ENCODE results near the gene TLR1. TPM values are rescaled to one million over a fixed set of nuclear protein-coding genes. Genes with fewer than 3 reads are reported as not detected.
A peak's percentile ranks its signal among the peaks of the same experiment; 100 is the strongest.
"Not testable (repeated sequence)": the region's sequence is repeated elsewhere in the genome, so short reads cannot be mapped to it uniquely, and the experiment has no call there.

TLR1 gene
- total RNA-seq, 2 experiments from 2014 or later = 16.2 to 16.3 TPM

DNA sequence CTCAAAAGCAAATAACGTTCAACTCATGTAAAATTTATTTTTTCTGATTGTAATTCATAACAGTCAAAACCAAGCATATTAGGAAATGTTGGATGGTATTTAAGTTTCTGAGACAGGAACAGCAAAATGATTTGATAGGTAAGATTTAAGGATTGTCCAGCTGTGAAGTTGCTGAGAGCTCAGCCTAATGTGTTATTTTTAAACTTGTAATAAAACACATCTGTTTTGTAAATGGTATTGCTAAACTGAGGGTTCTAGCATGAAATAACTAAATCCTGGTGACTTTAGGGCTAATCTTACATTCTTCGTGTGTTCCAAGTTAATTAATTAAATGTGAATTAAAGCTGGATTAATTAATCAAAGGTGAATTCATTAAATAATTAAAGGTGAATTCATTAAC lies 35.1 kb downstream of the TLR1 start:
- CTCF ChIA-PET = interaction anchor here (1.3 kb wide), 1 partner anchor 10 kb away, joined by 4 read pairs; no protein-coding TSS in a partner anchor
- H3K4me3 Mint-ChIP-seq = no peak overlapping the region
- no peaks in the 10 kb centered on the region for H3K27me3 ChIP-seq (ENCODE audit: control insufficient read depth in 1 of 2, insufficient read depth in 2 of 2, low read length in 2 of 2)
- no peak overlapping the region for H3K27ac ChIP-seq (ENCODE audit: low read depth in 1 of 2, low read length in 2 of 2)
- no peak overlapping the region for H3K27ac Mint-ChIP-seq
- H3K4me3 ChIP-seq (ENCODE audit: low read length) = no peak overlapping the region
- H3K36me3 Mint-ChIP-seq (ENCODE audit: low read depth) = no peaks in the 10 kb centered on the region
- no peaks in the 10 kb centered on the region for H3K27me3 Mint-ChIP-seq
- POLR2A ChIA-PET = interaction anchor here (0.6 kb wide), 1 partner anchor 106 kb away, joined by 3 read pairs; no protein-coding TSS in a partner anchor
- no peaks in the 10 kb centered on the region for H3K4me1 ChIP-seq (ENCODE audit: insufficient read depth, low read length)
- no peaks in the 10 kb centered on the region for H3K4me1 Mint-ChIP-seq (ENCODE audit: low read depth)
- ATAC-seq (ENCODE audit: poor library complexity) = no peak
- H3K9me3 Mint-ChIP-seq = peaks cover 11% of the 10 kb centered on the region
- no peak for DNase-seq
- intact Hi-C loops (cut with DNase I, micrococcal nuclease) = no loop called here
- TF ChIP-seq CTCF (IDR thresholded peaks at IDR 0.05) = no peak
- H3K9me3 ChIP-seq (ENCODE audit: control insufficient read depth in 1 of 2, insufficient read depth in 1 of 2, low read length in 2 of 2) = peaks cover 0 to 12% of the 10 kb centered on the region in 2 experiments
- no peaks in the 10 kb centered on the region for H3K36me3 ChIP-seq (ENCODE audit: insufficient read depth, low read length)

- H3K27me3 ChIP-seq (ENCODE audit: control insufficient read depth in 1 of 2, insufficient read depth in 2 of 2, low read length in 2 of 2) = no peaks in the 10 kb centered on the region
- no peaks in the 10 kb centered on the region for H3K4me1 ChIP-seq (ENCODE audit: insufficient read depth, low read length)
- Mint-ChIP-seq H3K4me1 (ENCODE audit: low read depth) (no peaks in the 10 kb centered on the region), H3K27ac (no peak overlapping the region), H3K36me3 (ENCODE audit: low read depth) (no peaks in the 10 kb centered on the region), H3K9me3 (peaks cover 7% of the 10 kb centered on the region), H3K4me3 (no peak overlapping the region), H3K27me3 (no peaks in the 10 kb centered on the region)
- H3K4me3 ChIP-seq (ENCODE audit: low read length) = no peak overlapping the region
- no peak overlapping the region for H3K27ac ChIP-seq (ENCODE audit: low read depth in 1 of 2, low read length in 2 of 2)
- no peak for ATAC-seq (ENCODE audit: poor library complexity)
- no peaks in the 10 kb centered on the region for H3K36me3 ChIP-seq (ENCODE audit: insufficient read depth, low read length)
- peak in 2 of 14 experiments; percentile 35 to 44 for DNase-seq
- ChIA-PET CTCF (interaction anchor here (1.3 to 1.5 kb wide), 2 partner anchors 9 to 10 kb away, joined by 4 to 6 read pairs; no protein-coding TSS in a partner anchor), POLR2A (no interaction called here)
- peaks cover 0 to 12% of the 10 kb centered on the region in 2 experiments for H3K9me3 ChIP-seq (ENCODE audit: control insufficient read depth in 1 of 2, insufficient read depth in 1 of 2, low read length in 2 of 2)
- intact Hi-C loops (cut with DNase I, micrococcal nuclease) = no loop called here
- no peak for TF ChIP-seq CTCF (IDR thresholded peaks at IDR 0.05)
Observed at GRCh38 chr4:38768968-38769394, 35.6 kb downstream of the TLR1 start.

DNA sequence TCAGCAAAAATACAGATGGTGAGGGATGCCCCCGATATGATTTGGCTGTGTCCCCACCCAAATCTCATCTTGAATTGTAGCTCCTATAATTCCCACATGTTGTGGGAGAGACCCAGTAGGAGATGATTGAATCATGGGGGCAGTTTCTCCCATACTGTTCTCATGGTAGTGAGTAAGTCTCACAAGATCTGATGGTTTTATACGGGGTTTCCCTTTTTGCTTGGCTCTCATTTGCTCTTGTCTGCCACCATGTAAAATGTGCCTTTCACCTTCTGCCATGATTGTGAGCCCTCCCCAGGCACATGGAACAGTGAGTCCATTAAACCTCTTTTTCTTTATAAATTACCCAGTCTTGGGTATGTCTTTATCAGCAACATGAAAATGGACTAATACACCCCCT lies 37.7 kb downstream of the TLR1 start:
- H3K27ac ChIP-seq (ENCODE audit: low read depth in 1 of 2, low read length in 2 of 2); DNase-seq; intact Hi-C loops (cut with DNase I, micrococcal nuclease); H3K27me3 ChIP-seq (ENCODE audit: control insufficient read depth in 1 of 2, insufficient read depth in 2 of 2, low read length in 2 of 2); H3K27ac Mint-ChIP-seq; H3K4me1 ChIP-seq (ENCODE audit: insufficient read depth, low read length); CTCF ChIA-PET; H3K4me3 Mint-ChIP-seq; H3K9me3 Mint-ChIP-seq; POLR2A ChIA-PET; H3K4me1 Mint-ChIP-seq (ENCODE audit: low read depth); ATAC-seq (ENCODE audit: poor library complexity); H3K4me3 ChIP-seq (ENCODE audit: low read length); H3K36me3 ChIP-seq (ENCODE audit: insufficient read depth, low read length); H3K27me3 Mint-ChIP-seq; H3K36me3 Mint-ChIP-seq (ENCODE audit: low read depth): not testable (repeated sequence)
- peaks cover 0 to 12% of the 10 kb centered on the region in 2 experiments for H3K9me3 ChIP-seq (ENCODE audit: control insufficient read depth in 1 of 2, insufficient read depth in 1 of 2, low read length in 2 of 2)

DNA sequence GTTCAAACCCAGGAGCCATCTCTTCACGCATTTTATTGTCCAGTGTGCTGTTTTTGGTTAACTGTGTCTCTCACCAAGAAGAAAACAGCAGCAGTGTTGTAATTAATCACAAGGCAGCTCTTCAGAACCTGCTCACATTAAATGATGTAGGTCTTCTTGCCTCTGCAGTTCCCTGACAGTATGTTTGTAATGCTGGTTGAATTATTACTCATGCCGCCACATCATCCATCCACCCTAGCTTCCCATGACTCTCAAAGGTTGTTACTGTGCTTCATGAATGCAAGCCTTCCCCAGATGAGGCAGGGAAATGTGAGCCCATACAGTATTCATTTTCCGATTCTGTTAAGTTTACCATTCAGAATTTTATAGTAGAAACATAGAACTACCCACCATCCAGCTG lies 39.2 kb downstream of the TLR1 start:
- peak in 1 of 14 experiments; percentile 28 for DNase-seq

More for the DNA sequence above, 39.2 kb downstream of the TLR1 start:
- intact Hi-C loops (cut with DNase I, micrococcal nuclease) = no loop called here
- Mint-ChIP-seq H3K4me1 (ENCODE audit: low read depth) (peaks cover 14% of the 10 kb centered on the region), H3K27ac (no peak overlapping the region), H3K4me3 (no peak overlapping the region), H3K36me3 (ENCODE audit: low read depth) (no peaks in the 10 kb centered on the region), H3K9me3 (no peaks in the 10 kb centered on the region), H3K27me3 (no peaks in the 10 kb centered on the region)
- ChIA-PET POLR2A (no interaction called here), CTCF (no interaction called here)
- Histone ChIP-seq H3K27me3 (ENCODE audit: control insufficient read depth in 1 of 2, insufficient read depth in 2 of 2, low read length in 2 of 2) (no peaks in the 10 kb centered on the region), H3K9me3 (ENCODE audit: control insufficient read depth in 1 of 2, insufficient read depth in 1 of 2, low read length in 2 of 2) (peaks cover 0 to 12% of the 10 kb centered on the region in 2 experiments), H3K4me3 (ENCODE audit: low read length) (no peak overlapping the region), H3K36me3 (ENCODE audit: insufficient read depth, low read length) (no peaks in the 10 kb centered on the region), H3K4me1 (ENCODE audit: insufficient read depth, low read length) (peaks cover 7% of the 10 kb centered on the region), H3K27ac (ENCODE audit: low read depth in 1 of 2, low read length in 2 of 2) (no peak overlapping the region)
- TF ChIP-seq CTCF (IDR thresholded peaks at IDR 0.05) = no peak
- no peak for ATAC-seq (ENCODE audit: poor library complexity)
